ENCODE data around the gene IGFN1. TPM values are rescaled to one million over a fixed set of nuclear protein-coding genes. Genes with fewer than 3 reads are reported as not detected.

Gene IGFN1
- under 0.01 and 0.15 TPM in 2 replicates for total RNA-seq

GRCh38 chr1:201190624-201191051 is at the start of gene IGFN1:
Gene IGFN1 (plus strand): TSS chr1:201190824. CDS start chr1:201193294, 2,470 bp downstream.

GRCh38 chr1:201154389-201155165 is 36.0 kb upstream of the IGFN1 start, which contains the start of gene TMEM9:
Gene TMEM9 (minus strand): TSS chr1:201154474. CDS start chr1:201153923, 551 bp downstream.

Other genes with a start within 250 kb of the IGFN1 start
- 0.65 and 1.1 TPM in 2 replicates for gene KIF21B, start 167.1 kb upstream of the IGFN1 start, total RNA-seq
- gene CACNA1S, start 78.4 kb upstream of the IGFN1 start, total RNA-seq, result not detected in 2 replicates
- gene ASCL5, start 63.6 kb upstream of the IGFN1 start, total RNA-seq, result not detected in 2 replicates
- 66.9 and 75.5 TPM in 2 replicates for gene TMEM9, start 36.4 kb upstream of the IGFN1 start, total RNA-seq
- under 0.01 TPM in 1 of 2 replicates, not detected in the other for gene PKP1, start 92.7 kb downstream of the IGFN1 start, total RNA-seq
- not detected in 2 replicates for gene TNNT2, start 186.9 kb downstream of the IGFN1 start, total RNA-seq
- gene LAD1, start 208.5 kb downstream of the IGFN1 start, total RNA-seq, result not detected in 2 replicates
- gene TNNI1, start 230.9 kb downstream of the IGFN1 start, total RNA-seq, result not detected in 2 replicates

All from epithelial cell of umbilical artery (primary cell).